Forelimb muscle (tissue), 1 donor: ENCODE measurements around the gene CREB5. TPM values are rescaled to one million over a fixed set of nuclear protein-coding genes. Genes with fewer than 3 reads are reported as not detected.
"Not testable (repeated sequence)": the region's sequence is repeated elsewhere in the genome, so short reads cannot be mapped to it uniquely, and the experiment has no call there.

Experiments used
- DNase-seq: peaks from one replicate; pipeline ENCODE4 v3.0.0-alpha.2; 2013; ENCODE audit warnings: low read depth
- polyA plus RNA-seq: library from polyadenylated mRNA; unstranded; fragments of 120-200 nt; gene quantifications from one replicate; pipeline ENCODE4 v1.2.1, GENCODE V29; 2013; ENCODE audit not compliant: insufficient read length

Gene CREB5, protein sequence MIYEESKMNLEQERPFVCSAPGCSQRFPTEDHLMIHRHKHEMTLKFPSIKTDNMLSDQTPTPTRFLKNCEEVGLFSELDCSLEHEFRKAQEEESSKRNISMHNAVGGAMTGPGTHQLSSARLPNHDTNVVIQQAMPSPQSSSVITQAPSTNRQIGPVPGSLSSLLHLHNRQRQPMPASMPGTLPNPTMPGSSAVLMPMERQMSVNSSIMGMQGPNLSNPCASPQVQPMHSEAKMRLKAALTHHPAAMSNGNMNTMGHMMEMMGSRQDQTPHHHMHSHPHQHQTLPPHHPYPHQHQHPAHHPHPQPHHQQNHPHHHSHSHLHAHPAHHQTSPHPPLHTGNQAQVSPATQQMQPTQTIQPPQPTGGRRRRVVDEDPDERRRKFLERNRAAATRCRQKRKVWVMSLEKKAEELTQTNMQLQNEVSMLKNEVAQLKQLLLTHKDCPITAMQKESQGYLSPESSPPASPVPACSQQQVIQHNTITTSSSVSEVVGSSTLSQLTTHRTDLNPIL
- 33.5 TPM for polyA plus RNA-seq

DNA sequence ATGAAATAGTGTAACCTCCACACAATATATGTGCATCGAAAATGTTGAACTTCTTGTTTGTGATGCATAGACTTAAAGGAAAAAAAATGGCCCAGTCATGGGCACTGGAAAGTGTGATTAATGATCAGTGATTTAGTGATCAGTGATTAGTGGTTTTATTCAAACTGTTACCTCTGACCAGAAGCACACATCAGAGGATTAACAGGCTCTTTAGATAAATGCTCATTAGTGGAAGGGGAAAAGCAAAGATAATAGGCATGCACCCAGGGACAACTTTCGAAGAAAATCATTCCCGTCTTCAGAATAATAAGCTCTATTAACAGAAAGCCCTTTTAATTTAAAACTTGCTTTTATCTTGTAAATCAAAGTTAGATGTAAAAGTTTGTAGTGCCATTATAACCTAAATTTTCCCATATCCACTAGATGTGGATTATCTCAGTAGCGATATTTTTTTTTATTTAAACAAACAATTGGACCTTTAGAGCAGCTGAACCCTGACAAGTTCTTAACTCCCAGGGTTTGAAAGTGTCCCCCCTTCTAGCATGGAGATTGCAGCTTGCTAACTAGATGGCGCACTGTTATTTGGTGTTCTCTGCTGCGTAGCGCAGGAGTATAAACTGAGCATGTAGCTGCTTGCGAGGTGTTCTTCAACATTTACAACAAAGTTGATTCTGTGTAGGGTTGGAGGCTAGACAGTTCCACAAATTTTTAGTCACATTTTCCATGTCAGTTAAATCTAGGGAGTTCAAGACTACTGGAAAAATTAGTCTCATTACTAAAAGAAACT is at the start of gene CREB5:
CREB5 (plus strand) TSS at position 643 of the 787 bp plus-strand sequence. CDS start 397 bp downstream, outside the sequence.
- DNase-seq = peak; percentile 69

DNA sequence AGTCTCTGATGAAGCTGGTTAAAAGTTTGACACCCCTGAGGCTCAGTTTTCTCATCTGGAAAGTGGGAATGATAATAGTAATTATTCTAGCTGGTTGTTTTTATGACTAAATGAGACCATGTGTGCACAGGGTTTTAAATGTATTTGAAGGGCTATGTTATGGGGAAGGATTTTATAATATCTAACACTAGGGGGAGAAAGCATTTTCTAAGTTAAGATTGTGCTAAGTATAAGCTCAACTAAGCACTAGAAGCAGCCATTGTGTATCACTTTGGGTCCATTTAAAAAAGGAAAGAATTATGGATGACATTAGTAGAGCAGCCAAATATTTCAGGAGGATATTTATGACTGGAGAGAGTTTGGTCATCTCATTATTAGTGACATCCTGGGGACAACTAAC is 49.5 kb upstream of the CREB5 start:
- no peak for DNase-seq

DNA sequence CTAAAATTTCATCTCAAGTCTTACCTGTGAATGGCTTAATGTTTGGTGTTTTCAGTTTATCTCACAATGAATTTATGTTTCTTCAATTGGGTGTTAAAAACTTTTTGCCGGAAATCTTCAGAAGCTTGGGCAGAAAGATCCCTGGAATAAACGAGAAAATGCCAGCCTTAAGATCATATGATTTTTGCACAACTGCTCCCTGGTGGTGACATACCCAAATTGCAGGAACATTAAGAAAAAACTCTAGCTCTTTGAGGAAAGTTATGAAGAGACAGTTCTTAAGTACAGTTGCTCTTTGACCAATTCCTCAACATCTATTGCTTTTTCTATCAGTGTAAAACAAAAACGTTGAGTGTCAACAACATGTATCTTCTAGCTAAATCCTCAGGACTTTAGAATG is 48.2 kb upstream of the CREB5 start:
- no peak for DNase-seq

DNA sequence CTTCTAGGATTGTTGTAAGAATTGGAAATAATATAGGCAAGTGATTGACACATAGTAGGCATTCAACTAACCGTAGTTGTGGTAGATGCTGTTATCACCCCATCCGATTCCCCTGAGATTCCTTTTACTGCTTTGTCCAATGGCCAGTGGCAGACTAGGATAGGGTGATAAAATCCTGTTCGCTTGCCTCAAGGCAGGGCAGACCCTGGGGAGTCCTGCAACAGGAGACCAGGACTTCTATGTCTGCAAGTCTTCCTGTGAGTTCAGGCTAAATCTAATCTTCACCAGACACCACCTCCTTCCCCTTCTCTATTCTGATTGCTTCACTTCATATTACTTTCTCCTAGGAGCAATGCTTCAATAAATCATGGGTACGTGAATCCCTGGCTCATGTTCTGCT is 42.8 kb upstream of the CREB5 start:
- no peak for DNase-seq

DNA sequence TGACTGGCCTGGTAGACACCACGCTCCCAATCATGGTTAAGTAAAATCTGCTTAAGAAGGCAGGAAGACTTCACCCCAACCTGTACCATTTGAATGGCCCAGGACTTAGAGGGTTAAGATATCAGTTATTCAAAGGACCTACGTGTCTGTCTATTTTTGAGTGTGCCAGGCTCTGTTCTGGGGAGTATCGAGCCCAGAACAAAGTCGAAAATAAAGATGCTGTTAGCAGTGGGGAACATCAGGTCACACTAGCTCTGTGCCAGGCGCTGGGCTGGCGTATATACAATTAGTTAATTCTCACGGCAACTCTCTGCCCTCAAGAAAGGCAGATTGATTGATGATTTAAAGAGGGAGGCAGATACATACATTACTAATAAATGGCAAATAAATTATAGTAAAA is 40.5 kb upstream of the CREB5 start:
- no peak for DNase-seq

DNA sequence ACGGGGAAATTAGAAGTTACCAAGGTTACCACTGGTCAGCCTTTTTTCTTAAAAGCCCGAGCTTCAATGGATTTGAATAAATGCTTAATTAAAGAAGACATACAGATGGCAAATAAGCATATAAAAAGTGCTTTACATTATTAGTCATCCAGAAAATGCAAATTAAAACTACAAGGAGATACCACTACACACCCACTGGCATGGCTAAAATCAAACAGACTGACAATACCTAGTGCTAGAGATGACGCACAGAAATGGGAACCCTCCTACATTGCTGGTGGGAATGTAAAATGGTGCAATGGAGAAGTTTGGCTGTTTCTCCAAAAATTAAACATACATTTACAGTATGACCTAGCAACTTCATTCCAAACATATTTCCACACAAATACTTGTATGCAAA is 38.3 kb upstream of the CREB5 start:
- no peak for DNase-seq

DNA sequence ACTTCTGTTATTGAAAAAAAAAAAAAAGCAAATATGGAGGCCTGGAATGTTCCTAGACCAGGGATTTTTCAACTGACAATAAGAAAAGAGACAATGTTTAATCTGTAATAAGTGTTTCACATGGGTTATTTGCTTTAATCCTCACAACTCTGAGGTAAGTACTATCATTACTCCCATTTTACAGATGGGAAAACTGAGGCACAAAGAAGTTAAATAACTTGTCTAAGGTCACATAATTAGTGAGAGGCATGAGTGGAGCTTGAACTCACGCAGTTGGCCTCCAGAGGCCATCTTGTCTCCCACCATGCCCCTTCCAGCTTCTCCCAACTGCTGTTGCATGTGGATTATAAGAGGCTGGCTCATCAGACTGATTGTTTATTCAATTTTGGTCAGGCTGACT is 36.6 kb upstream of the CREB5 start:
- DNase-seq = no peak

DNA sequence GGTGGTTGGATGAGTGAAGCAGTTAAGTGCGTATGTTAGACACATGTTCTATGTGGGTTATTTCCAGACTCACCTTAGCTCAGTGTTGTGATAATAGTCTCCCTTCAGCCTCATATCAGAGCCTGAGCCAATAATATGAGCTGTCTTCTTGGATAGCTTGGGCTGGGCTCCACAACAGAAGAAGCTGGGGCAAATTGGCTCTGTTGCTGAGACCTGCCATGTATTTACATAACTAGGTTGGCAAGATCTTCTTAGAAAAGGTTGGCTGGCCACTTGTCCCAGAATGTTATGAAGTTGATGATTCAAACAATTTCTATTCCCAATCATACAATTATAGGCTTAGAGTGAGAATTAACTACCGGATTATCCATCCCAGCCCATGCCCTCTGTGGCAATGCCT is 35.7 kb upstream of the CREB5 start:
- DNase-seq = no peak

DNA sequence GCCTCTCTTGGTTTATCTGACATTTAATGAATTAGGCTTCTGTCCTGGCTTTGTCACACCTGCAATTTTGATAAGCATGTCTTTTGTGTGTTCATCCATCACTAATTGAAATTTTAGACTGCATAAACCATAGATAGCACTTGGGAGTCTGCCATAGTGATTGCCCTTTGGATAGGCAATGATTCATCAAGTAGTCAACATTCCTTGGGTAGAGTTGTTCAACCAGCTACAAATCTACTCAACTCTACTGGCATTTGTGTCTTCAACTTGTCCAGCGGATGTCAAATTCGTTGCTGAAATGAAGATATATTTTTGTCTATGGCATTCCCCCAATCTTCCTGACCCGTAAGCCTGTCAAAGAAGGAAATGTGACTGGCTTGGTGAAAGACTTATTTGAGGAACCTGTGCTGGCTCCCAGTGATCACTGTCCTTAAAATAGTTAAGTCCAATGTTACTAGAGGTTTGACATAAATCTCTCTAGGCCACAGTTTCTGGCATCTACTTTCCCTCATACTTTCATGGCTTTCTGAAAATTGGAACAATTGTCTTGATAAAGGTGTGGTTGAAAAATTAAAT is 33.7 kb upstream of the CREB5 start:
- no peak for DNase-seq

DNA sequence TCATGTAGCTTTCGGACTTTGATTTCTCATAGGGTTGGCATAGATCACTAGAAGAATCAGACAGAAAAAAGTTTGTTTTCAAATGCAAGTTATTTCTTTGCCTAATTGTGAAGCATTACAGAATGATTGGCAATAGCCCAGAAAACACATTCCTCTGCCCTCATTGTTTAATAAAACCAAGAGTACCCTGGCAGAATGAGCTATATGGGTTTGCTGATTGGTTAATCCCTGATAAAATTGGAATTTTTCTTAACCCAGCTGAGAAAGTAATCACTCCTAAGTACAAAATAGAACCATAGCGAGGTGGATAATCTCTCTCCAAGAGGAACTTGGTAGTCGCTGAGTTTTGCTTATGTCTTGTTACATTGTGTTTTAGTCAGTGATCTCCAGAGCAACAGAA is 30.9 kb upstream of the CREB5 start:
- DNase-seq = no peak

DNA sequence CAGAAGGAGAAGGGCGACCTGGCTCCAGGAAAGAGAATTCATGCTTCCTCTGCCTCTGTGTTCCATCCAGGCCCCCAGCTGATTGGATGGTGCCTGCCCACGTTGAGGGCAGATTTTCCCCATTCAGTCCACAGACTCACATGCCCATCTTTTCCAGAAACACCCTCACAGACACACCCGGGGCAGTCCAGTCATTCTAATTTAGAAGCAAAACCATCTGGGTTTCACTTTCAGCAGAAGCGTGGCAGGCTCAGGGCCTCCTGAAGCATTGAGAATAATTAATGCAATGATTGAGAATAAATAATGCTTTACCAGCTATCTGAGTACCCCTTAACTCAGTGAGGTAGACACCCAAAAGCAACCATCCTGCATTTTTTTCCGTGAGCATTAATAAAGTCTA is 30.2 kb upstream of the CREB5 start:
- DNase-seq = no peak

DNA sequence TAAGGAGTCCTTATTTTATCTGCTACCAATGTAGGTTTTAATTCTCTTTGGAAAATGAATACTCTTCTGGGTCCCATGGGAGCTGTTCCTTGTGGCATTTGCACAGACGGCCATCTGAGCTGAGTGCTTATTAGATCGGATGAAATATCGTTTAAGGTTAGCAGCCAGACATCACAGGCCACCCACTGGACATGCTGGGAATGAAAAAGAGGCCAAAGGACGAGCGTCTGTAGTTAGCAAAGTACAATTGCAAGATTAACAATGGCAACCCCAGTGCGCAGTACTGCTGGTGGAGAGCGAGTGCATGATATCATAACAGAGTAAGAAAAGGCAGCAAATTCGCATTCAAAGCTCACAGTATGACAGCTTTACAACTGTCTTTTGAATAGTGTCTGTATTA is 28.3 kb upstream of the CREB5 start:
- DNase-seq = no peak

DNA sequence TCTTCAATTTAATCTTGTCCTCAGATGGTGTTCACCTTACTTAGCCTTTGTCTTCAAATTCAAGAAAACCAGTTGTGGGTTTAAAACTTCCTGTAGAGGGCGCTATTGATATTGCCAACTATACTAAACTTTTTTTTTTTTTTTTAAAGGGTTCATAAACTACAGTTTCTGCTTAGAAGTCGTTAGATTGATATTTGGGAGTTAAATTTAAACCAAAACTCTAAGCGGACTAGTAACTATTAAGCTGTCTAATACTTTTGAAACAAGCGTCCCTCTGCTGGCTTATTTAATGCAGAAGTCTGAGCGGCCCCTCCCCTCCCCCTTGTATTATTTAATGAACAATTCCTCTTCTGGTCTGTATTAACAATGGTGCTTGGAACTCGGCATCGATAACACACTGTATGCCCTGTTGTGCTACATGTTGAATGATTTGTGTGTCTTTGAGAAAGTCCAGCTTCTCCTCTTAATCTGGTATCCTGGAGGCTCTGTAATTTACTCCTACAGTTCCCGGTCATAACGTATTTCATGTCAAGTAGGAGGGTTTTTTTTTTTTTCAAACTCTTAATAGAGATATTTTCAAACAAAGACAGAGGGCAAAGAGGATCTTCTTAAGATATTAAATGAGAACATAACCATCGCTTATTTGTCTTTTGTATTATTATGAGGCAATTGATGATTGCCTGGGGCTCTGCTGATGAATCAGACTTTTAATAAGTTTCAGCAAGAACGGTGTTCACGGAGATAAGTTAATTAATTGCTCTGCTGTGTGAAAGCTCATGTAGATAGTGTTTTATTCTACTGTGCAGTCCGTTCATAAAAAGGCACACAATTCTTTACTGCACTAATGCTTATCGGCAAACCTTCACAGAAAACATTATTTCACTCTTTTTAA is 22.6 kb upstream of the CREB5 start:
- DNase-seq = no peak

DNA sequence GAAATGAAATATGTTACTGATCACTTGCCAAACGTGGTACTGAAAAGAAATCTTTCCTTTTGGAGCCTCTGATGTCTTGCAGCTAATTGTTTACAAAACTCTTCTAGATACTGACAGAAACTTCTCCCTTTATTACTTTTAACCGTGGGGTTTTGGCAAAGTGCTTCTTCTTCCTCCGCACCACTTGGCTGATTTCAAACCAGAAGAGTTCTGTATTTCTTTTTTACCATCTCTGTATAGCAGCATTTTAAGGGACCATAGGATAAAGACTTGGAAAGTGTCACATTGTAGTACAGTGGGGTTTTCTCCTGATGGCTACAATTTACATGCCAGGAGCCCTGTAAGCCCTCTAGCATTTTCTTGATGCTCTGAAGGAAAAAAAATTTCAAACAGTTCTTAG is 21.9 kb upstream of the CREB5 start:
- DNase-seq = no peak

DNA sequence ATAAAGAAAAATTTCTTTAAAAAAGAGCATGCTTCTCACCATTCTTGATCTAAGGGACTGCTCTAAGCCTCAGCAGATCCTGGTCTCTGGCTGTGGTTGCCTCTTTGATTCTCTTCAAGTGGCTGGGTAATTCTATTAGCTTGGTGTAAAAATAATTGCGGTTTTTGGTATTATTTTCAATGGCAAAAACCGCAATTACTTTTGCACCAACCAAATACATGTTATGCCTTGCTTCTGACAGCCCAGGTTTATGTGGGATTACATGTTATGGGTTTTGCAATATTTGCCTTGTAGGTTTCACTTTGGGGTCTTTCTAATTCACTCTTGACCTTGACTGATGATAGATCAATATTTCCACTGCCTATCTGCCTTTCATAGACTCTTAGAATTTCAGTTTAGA is 20.0 kb upstream of the CREB5 start:
- no peak for DNase-seq

DNA sequence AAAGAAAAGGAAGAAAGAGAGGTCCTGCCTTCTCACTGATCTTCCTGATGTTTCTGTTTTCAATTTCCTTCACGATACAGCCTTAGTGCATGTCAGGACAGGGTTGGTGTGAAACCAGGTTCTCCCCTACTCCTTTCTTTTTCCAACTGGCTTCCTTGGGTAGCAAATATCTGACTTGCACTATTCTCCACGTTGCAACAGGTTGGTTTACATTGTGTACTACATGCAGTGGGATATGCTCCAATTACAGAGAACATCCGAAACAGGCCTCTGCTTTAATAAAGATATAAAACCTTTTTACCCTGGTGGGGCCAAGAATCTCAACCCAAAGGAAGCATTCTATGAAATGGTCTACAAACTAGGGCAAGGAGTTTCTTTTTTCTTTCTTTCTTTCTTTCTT is 16.9 kb upstream of the CREB5 start:
- no peak for DNase-seq

DNA sequence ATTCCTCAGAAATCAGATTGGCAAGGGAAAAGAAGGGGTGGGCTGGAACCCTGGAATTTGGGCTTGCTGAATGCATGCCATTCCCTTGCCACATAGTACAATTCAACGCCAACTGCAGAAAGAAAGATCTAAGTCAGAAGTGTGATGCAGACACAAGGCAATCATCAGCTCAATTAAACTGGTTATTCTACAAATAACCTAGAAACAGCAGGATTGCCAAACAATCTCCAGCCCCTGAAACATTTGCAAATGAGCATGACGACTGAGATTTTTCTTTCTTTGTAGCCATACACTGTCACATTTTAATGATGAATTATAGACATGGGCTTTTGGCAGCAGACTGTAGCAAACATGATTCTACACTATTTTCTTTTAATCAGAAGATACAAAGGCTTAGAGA is 16.5 kb upstream of the CREB5 start:
- no peak for DNase-seq

DNA sequence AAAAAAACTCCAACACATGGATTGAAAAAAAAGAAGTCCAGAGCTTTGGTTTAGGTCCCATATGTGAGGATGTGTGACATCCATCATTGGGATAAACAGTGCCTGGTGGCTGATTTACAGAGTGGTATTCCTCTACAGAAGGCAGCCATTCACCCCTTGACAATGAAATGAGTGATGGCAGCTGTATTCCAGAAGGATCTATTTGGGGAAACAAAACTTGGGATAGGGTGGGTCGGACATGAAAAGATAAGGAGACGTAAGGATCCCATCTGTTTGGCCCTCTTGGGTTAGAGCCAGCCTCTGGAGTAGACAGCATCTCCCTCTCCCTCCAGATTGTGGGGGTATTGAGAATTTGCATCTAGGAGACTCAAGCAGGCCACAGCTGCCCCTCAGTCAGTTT is 15.2 kb upstream of the CREB5 start:
- no peak for DNase-seq

DNA sequence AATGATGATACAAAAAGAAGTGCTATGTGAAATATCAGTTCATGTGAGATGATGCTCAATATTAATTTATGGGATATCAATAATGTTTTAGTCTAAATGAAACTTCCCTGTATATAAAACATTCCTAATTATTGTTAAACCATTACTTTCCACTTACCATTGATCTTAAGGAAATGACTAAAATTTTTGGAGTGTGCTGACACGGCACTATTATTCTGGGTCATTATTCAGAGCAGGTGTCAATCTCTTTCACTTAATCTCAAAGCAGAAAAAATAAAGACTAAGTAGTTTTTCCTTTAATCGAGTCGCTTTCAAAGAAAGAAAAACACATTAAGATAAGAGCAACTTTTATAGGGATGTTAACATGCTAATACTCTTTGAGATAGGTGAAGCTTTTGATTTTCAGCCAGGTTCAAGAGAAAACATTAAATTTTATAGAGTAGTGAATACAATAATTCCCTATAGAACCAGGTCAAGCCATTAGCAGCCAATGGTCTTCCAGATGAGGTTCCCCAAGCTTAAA is 11.4 kb upstream of the CREB5 start:
- DNase-seq = no peak

DNA sequence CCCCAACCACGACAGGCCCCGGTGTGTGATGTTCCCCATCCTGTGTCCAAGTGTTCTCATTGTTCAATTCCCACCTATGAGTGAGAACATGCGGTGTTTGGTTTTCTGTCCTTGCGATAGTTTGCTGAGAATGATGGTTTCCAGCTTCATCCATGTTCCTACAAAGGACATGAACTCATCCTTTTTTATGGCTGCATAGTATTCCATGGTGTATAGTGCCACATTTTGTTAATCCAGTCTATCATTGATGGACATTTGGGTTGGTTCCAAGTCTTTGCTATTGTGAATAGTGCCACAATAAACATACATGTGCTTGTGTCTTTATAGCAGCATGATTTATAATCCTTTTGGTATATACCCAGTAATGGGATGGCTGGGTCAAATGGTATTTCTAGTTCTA is 10.8 kb upstream of the CREB5 start:
- not testable (repeated sequence) for DNase-seq

DNA sequence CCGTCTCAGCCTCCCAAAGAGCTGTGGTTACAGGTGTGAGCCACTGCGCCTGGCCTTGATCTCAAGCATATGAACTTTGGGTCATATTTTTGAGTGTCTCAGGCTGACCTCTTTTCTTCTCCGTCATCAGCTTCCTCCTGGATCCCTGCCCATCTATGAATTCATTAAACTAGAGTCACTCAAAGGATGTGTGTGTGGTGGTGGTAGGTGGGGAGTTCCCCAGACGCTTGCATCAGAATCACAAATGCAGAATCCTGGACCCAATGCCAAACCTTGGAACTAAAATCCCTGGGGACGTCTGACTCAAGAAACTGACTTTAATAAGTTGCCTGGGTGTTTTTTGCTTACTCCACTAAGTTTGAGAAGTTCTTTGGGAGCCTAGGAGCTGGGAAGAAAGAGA is 6.7 kb upstream of the CREB5 start:
- DNase-seq = no peak
